GM21360 (cell line): ENCODE results near the gene GNG7.
"Not testable (repeated sequence)": the region's sequence is repeated elsewhere in the genome, so short reads cannot be mapped to it uniquely, and the experiment has no call there.

ENCODE experiments used
- ATAC-seq: cut with Tn5 transposase; IDR thresholded peaks from one replicate; pipeline ENCODE4 v1.9.1; 2021; ENCODE audit warnings: mild to moderate bottlenecking, moderate library complexity; ENCODE audit not compliant: unreplicated experiment

GNG7 gene

GRCh38 chr19:2556221-2557092 is 146.0 kb downstream of the GNG7 start:
- no peak for ATAC-seq

- ATAC-seq = no peak
These were observed 146.9 kb downstream of the GNG7 start for GRCh38 chr19:2555422-2556220.

- ATAC-seq = no peak
These were observed 147.6 kb downstream of the GNG7 start for GRCh38 chr19:2554856-2555255.

DNA sequence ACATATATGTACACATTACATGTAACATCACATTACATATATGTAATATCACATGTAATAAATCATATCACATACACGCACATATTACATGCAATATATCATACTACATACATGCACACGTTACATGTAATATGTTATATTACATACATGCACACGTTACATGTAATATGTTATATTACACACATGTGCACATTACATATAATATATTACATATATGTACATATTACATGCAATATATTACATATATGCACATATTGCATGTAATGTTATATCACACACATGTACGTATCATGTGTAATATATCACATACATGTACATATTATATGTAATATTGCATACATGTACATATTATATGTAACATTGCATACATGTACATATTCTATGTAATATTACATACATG is 149.0 kb downstream of the GNG7 start:
- no peak for ATAC-seq

DNA sequence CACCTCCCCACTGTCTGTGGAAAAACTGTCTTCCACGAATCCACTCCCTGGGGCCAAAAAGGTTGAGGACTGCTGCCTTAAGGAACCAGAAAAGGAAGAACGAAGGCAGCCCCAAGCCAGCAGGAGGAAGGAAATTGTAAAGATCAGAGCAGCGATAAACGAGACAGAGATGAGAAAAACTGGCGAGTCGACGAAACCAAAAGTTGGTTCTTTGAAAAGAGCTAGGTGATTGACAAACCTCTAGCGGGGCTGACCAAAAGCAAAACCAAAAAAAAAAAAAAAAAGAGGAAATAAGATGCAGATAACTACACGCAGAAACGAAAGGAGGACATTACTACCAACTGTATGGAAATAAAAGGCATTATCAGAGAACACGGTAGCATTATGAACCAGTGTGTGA is 149.6 kb downstream of the GNG7 start:
- no peak for ATAC-seq

GRCh38 chr19:2551864-2552185 is 150.7 kb downstream of the GNG7 start:
- ATAC-seq = no peak

DNA sequence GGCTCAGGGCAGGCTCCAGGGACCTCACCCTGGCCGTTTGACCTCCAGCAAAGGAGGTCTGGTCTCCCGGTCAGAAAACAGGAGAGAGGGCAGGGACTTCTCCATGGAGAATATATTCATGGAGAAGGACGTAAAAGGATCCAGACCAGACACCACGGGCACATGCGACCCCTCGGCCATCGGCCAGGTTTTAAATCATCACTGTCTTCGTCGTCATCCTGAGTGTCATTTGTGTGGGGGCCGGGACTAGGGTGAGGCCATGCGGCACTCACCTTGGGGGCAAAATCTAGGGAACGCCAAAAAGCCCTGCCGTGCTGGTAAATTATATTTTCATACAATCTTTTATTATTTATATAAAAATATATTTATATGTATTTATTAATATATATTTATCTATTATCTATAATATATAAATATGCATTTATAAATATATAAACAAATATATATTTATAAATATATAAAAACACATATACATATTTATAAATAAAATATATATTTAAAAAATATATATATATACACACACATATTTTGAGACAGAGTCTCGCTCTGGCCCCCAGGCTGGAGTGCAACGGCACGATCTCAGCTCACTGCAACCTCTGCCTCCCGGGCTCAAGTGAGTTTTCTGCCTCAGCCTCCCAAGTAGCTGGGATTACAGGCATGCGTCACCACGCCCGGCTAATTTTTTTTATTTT is 151.2 kb downstream of the GNG7 start:
- ATAC-seq = no peak

DNA sequence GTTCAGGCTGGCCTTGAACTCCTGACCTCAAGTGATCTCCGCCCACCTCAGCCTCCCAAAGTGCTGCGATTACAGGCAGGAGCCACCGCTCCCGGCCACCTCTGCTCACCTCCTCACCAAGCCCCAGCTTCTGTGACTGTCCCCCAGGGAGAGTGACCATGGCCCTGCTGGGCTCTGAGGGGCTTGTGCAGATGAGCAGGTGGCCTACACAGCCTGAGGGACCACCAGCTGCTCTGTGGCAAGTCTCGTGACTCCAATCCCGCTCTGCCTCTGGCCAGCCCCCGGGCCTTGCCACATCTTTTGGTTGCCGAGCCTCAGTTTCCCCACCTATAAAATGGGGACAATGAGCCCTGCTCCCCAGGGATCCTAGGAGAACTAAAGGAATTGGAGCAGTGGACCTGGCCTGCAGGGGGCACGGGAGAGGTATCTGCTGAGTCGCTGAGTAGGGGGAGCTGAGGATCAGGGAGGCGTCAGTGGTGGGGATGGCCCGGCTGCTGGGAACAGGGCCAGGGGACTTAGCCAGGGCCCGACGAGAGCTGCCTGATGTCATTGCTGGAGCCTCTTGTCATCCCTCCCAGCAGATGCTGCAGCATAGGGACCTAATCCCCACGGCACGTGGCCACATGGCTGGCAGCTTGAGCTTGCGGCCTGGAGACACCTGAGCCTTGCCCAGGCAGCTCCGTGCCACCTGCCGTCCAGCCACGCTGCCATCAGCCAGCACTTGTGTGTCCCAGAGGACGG is 151.9 kb downstream of the GNG7 start:
- ATAC-seq = no peak

DNA sequence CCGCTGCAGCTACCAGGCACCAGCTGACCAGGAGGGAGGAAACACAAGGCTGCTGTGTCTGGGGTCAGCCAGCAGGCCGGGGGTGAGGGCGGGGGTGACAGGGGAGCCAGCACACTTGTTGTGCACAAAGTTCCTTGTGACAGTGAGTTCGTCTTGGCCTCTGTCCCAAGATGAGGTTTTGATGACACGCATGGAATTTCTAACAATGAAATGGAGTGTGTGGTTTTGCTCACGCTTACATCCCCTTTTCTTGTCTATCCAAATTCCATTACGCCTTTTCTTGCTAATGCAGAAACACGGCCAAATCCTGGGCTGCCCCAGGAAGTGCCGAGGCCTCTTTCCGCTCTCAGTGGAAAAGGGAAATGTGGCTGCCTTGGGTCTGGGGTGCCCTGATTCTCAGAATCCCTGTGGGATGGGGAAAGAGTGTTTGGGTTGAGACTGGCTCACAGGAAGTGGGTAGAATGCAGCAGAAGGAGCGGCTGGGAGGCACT is 152.7 kb downstream of the GNG7 start:
- ATAC-seq = no peak

GRCh38 chr19:2548966-2549365 is 153.5 kb downstream of the GNG7 start:
- no peak for ATAC-seq

DNA sequence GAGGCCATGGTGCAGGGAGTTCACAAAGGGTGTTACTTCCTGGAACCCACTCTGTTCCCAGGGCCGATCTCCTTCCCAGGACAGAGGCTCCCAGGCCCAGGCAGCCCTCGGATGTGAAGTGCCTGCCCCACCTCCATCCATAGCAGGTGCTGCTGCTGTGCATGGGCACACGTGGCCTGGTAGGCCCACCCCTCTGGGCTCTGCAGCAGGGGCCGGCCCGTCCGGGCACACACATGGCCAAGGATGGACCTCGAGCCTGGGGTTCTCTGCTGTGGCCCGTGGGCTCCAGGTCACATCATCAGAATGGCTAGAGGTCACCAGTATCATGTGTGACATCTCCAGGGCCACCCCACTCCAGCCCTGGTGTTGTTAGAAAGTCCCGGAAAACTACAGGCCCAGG is 154.8 kb downstream of the GNG7 start:
- no peak for ATAC-seq

DNA sequence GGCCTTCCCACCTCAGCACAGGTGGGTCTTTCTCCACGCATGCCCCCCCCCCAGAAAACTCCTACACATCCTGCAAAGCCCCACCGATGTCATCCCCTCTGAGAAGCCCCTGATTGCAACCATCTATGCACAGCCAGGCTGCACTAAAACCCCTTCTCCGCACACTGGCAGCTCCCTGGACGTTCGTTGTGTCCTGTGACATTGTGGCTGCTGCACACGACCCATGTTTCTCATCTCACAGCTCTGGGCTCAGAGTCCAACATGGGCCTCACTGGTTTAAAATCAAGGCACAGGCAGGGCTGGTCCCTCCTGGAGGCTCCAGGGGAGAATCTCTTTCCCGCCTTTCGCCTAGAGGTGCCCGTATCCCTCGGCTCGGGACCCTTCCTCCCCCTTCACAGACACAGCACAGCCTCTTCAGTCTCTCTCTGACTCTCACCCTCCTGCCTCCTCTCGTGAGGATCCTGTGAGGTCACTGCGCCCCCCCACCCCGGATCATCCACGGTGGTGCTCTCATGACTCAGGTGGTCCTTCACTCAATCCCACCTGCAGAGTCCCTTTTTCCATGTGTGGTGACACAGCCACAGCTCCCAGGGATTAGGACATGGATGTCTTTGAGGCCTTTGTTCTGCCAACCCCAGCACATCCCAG is 155.3 kb downstream of the GNG7 start:
- ATAC-seq = no peak

GRCh38 chr19:2546128-2547032 is 156.1 kb downstream of the GNG7 start:
- ATAC-seq = no peak

- not testable (repeated sequence) for ATAC-seq
These were observed 156.9 kb downstream of the GNG7 start for GRCh38 chr19:2545416-2546127.

GRCh38 chr19:2544576-2545415 is 157.7 kb downstream of the GNG7 start:
- no peak for ATAC-seq

DNA sequence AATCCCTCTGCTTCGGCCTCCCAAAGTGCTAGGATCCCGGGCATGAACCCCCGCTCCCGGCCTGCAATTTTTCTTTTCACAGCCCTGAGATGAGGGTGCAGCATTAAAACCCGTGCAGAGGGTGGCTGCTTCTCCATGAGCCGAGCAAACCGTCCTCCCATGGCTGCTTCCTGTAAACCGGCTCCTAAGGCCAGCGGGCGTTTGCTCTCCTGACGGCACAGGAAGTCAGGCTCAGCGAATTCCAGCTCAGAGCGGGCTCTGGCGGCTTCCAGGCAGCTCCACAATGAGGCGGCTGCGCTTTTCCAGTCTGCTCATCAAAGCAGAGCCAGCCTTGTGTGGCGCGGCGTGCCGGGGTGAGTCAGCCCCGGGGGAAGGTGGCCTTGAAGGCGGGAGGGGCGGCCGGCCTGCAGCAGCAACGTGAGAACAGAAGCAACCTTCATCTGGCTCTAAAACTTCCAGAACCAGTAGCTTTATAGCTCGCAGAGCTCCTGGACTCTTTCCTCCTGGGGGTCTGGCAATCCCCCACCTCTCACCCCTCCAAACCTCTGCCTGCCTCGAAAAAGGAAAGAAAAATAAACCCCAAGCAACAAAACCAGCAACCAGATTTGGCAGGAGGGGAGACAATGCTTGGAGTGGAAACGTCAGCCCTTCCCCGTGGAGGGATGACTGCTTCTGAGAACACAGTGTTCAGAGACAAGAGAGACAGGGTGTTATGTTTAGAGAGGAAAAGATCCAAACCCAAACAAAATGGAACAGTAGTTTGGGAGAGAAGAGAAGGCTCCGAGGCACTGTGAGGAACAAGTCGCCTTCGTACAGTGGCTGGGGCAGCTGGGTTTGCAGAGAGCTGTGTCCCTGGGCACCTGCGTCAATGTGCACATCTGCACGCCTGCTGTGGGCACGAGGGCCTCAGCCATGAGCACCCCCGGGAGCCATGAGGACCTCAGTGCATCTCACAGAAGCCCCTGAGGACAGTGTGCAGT is 158.7 kb downstream of the GNG7 start:
- no peak for ATAC-seq

DNA sequence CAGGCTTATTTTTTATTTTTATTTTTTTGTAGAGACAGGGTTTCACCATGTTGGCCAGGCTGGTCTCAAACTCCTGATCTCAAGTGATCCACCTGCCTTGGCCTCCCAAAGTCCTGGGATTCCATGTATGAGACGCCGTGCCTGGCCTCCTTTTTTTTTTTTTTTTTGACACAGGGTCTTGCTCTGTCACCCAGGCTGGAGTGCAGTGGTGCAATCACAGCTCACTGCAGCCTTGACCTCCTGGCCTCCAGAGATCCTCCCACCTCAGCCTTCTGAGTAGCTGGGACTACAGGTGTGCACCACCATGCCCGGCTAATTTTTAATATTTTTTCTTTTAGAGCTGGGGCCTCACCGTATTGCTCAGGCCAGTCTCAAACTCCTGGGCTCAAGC is 159.4 kb downstream of the GNG7 start:
- not testable (repeated sequence) for ATAC-seq
